H1 (cell line): Measurements from ENCODE around the gene CPSF7. TPM values are rescaled to one million over a fixed set of nuclear protein-coding genes. Genes with fewer than 3 reads are reported as not detected.
A peak's percentile ranks its signal among the peaks of the same experiment; 100 is the strongest.

Experiments
- BRCA1 ChIP-seq: IDR thresholded peaks from 2 replicates; pipeline ENCODE4 v1.6.1; 2012; ENCODE audit warnings: low read depth, low read length, improper control_type of control experiment
- EP300 ChIP-seq, 2 experiments: IDR thresholded peaks; 1 replicate in 1 of 2; 2 replicates in 1 of 2; pipeline ENCODE4 v1.6.1; 2011 to 2012; ENCODE audit warnings: low read depth in 2 of 2, low read length in 2 of 2, mild to moderate bottlenecking in 2 of 2, borderline replicate concordance in 1 of 2, inconsistent platforms in 1 of 2, moderate library complexity in 1 of 2
- KDM1A ChIP-seq: fragments of 200-600, 300-600 bp; sonication (generic); IDR thresholded peaks from 2 replicates; pipeline ENCODE4 v1.7.1; 2016; ENCODE audit warnings: mild to moderate bottlenecking, low read length, borderline replicate concordance
- POLR2AphosphoS5 ChIP-seq: IDR thresholded peaks from 2 replicates; pipeline ENCODE4 v1.6.1; 2011; ENCODE audit warnings: low read depth, low read length
- RFX5 ChIP-seq: IDR thresholded peaks from 2 replicates; pipeline ENCODE4 v1.6.1; 2011; ENCODE audit warnings: low read depth, low read length, improper control_type of control experiment, borderline replicate concordance
- SP1 ChIP-seq: IDR thresholded peaks from 2 replicates; pipeline ENCODE4 v1.6.1; 2011; ENCODE audit warnings: low read depth, low read length
- TBP ChIP-seq: IDR thresholded peaks from 2 replicates; pipeline ENCODE4 v1.6.1; 2011; ENCODE audit warnings: low read depth, low read length, improper control_type of control experiment
- polyA plus RNA-seq, 7 experiments: library from polyadenylated mRNA; depleted of rRNA in 3 of 7; stranded (reverse) in 5 of 7; unstranded in 2 of 7; fragments of >200 nt in 5 of 7; fragments of 200-250 nt in 2 of 7; gene quantifications; 1 replicate in 5 of 7; 2 replicates in 1 of 7; 4 replicates in 1 of 7; pipeline versions ENCODE4 v1.2.1 to v1.2.3, GENCODE V29; 2011 to 2013; ENCODE audit warnings: missing spikeins in 2 of 7, mixed read lengths in 2 of 7
- total RNA-seq: library from RNA; stranded (reverse); fragmentation: NEBNext Ultra II Directional; extraction: Animal tissue kit (Norgen Biotek cat#: 25700); gene quantifications from 2 replicates; pipeline ENCODE4 v1.2.1, GENCODE V29; 2021
- TF ChIP-seq, protein P1 (sequence below), 3 experiments: IDR thresholded peaks; 1 replicate in 2 of 3; 2 replicates in 1 of 3; pipeline versions ENCODE4 v1.5.1 to v1.6.1; 2011; ENCODE audit warnings: low read length in 3 of 3, mild to moderate bottlenecking in 3 of 3, inconsistent platforms in 2 of 3, low read depth in 1 of 3, moderate library complexity in 1 of 3; ENCODE audit not compliant: insufficient read depth in 1 of 3; ENCODE audit errors: control extremely low read depth in 1 of 3
- TF ChIP-seq, protein P2 (sequence below): IDR thresholded peaks from 2 replicates; pipeline ENCODE4 v1.6.1; 2011; ENCODE audit warnings: low read depth, mild to moderate bottlenecking, low read length; ENCODE audit not compliant: insufficient read depth

Gene CPSF7
- total and polyA plus RNA-seq, 2 of the 8 experiments (the other 6 are each of a cell fraction or from before 2014, with no cell fraction given), result 95.9 to 122 TPM

DNA sequence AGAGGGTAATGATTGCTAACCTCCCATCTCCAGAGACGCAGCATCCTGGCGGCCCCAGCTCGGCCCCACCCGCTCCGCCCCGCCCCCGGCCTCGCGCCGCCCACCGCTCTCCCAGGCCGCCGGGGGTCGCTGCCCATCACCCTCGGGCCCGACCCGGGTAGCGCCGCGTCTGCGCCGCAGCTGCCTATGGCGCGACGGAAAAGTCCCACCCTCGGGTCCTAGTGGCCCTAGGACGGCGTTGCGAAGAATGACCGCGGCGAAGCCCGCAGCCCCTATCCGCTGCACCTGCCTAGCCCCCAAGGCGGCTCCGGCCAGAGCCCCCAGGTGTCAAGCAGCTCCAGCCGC, 457 bp downstream of the CPSF7 start (continued):
- TF ChIP-seq, protein P1, sequence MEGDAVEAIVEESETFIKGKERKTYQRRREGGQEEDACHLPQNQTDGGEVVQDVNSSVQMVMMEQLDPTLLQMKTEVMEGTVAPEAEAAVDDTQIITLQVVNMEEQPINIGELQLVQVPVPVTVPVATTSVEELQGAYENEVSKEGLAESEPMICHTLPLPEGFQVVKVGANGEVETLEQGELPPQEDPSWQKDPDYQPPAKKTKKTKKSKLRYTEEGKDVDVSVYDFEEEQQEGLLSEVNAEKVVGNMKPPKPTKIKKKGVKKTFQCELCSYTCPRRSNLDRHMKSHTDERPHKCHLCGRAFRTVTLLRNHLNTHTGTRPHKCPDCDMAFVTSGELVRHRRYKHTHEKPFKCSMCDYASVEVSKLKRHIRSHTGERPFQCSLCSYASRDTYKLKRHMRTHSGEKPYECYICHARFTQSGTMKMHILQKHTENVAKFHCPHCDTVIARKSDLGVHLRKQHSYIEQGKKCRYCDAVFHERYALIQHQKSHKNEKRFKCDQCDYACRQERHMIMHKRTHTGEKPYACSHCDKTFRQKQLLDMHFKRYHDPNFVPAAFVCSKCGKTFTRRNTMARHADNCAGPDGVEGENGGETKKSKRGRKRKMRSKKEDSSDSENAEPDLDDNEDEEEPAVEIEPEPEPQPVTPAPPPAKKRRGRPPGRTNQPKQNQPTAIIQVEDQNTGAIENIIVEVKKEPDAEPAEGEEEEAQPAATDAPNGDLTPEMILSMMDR (IDR thresholded peaks at IDR 0.05; ENCODE audit: control extremely low read depth in 1 of 3, insufficient read depth in 1 of 3, low read depth in 1 of 3, low read length in 3 of 3), result peak; percentile 38 to 45 (median 42)
- TF ChIP-seq POLR2AphosphoS5 (peak; percentile 89), KDM1A (no peak), RFX5 (no peak), BRCA1 (no peak), TBP (no peak; the same call in 1 of the 2 replicates), SP1 (no peak), EP300 (IDR thresholded peaks at IDR 0.05; ENCODE audit: borderline replicate concordance in 1 of 2, low read depth in 2 of 2, low read length in 2 of 2) (no peak)
- TF ChIP-seq, protein P2, sequence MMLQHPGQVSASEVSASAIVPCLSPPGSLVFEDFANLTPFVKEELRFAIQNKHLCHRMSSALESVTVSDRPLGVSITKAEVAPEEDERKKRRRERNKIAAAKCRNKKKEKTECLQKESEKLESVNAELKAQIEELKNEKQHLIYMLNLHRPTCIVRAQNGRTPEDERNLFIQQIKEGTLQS, result no peak
- TF ChIP-seq, all 59 proteins: peak for 7
